Measurements from ENCODE around the gene PRRC2B. TPM values are rescaled to one million over a fixed set of nuclear protein-coding genes. Genes with fewer than 3 reads are reported as not detected.

PRRC2B gene
- total RNA-seq, 1 donor = 69.7 TPM

GRCh38 chr9:131490514-131490913 lies 96.6 kb downstream of the PRRC2B start:
- H3K4me3 ChIP-seq (ENCODE audit: low read depth, low read length) = no peak overlapping the region
- TF ChIP-seq CTCF (IDR thresholded peaks at IDR 0.05; ENCODE audit: insufficient read depth, low read length) = no peak
- DNase-seq (ENCODE audit: low read depth) = no peak

GRCh38 chr9:131491001-131491710 lies 97.3 kb downstream of the PRRC2B start:
- no peak for TF ChIP-seq CTCF (IDR thresholded peaks at IDR 0.05; ENCODE audit: insufficient read depth, low read length)
- DNase-seq (ENCODE audit: low read depth) = no peak
- H3K4me3 ChIP-seq (ENCODE audit: low read depth, low read length) = no peak overlapping the region

GRCh38 chr9:131492070-131492469 lies 98.2 kb downstream of the PRRC2B start:
- no peak overlapping the region for H3K4me3 ChIP-seq (ENCODE audit: low read depth, low read length)
- no peak for TF ChIP-seq CTCF (IDR thresholded peaks at IDR 0.05; ENCODE audit: insufficient read depth, low read length)

GRCh38 chr9:131494296-131494870 lies 100.5 kb downstream of the PRRC2B start:
- no peak for DNase-seq (ENCODE audit: low read depth)
- no peak for TF ChIP-seq CTCF (IDR thresholded peaks at IDR 0.05; ENCODE audit: insufficient read depth, low read length)
- H3K4me3 ChIP-seq (ENCODE audit: low read depth, low read length) = no peak overlapping the region

More at GRCh38 chr9:131492070-131492469, 98.2 kb downstream of the PRRC2B start:
- no peak for DNase-seq (ENCODE audit: low read depth)

GRCh38 chr9:131495785-131496184 lies 101.9 kb downstream of the PRRC2B start:
- TF ChIP-seq CTCF (IDR thresholded peaks at IDR 0.05; ENCODE audit: insufficient read depth, low read length) = no peak
- no peak for DNase-seq (ENCODE audit: low read depth)
- H3K4me3 ChIP-seq (ENCODE audit: low read depth, low read length) = no peak overlapping the region

GRCh38 chr9:131496844-131497405 lies 103.0 kb downstream of the PRRC2B start:
- DNase-seq (ENCODE audit: low read depth) = no peak
- TF ChIP-seq CTCF (IDR thresholded peaks at IDR 0.05; ENCODE audit: insufficient read depth, low read length) = no peak
- H3K4me3 ChIP-seq (ENCODE audit: low read depth, low read length) = no peak overlapping the region
